Measurements from ENCODE around the gene TXNRD2. TPM values are rescaled to one million over a fixed set of nuclear protein-coding genes. Genes with fewer than 3 reads are reported as not detected.

TXNRD2 gene
- total and polyA plus RNA-seq, 10 of the 15 experiments (the other 5 are each of a cell fraction or from before 2014, with no cell fraction given), result 1.6 to 26.0 (median 13.9) TPM

DNA sequence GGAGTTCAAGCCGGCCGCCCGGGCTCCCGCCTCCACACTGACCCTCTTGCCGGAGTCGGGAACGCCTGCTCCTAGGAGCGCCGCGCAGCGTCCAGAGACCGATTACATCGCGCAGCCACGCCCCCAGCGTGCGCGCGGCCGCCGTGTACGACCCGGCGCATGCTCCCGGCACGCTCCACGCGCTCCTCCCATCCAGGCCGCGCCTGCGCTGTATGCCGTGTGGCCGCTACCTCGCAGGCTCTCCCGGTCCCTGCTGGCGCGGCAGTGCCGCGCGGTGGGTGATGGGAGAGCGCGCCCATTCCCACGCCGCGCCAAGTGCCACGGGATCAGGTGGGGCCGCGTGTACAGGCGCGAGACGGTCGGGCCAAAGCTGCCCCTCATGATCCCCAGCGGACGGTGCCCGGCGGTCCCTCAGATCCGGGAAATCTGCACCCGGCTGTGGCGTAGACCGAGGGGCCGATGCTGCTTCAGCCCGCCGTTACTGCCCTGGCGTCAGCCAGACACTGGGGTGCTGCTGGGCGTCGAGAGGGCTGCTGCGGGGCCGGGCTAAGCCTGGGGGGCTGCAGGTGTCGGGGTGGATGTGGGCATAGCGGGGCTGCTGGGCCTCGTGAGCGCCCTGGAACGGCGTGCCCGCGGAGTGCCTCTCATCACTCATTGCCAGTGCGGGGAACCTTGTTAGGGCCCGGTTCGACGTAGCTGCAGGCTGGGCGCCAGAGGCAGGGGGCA lies 86.7 kb downstream of the TXNRD2 start, which contains the start of the genes GNB1L and RTL10 (continued):
- TF ChIP-seq, protein P1, sequence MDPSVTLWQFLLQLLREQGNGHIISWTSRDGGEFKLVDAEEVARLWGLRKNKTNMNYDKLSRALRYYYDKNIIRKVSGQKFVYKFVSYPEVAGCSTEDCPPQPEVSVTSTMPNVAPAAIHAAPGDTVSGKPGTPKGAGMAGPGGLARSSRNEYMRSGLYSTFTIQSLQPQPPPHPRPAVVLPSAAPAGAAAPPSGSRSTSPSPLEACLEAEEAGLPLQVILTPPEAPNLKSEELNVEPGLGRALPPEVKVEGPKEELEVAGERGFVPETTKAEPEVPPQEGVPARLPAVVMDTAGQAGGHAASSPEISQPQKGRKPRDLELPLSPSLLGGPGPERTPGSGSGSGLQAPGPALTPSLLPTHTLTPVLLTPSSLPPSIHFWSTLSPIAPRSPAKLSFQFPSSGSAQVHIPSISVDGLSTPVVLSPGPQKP (IDR thresholded peaks at IDR 0.05; ENCODE audit: low read depth, low read length), result no peak
- peak; percentile 73; the same call in 1 of the 2 replicates for TF ChIP-seq SMAD5 (IDR thresholded peaks at IDR 0.05; ENCODE audit: low read depth)
- TF ChIP-seq ZZZ3 (IDR thresholded peaks at IDR 0.05; ENCODE audit: control insufficient read depth, insufficient read length, low read depth), result no peak
- peak; percentile 87; the same call in 1 of the 2 replicates for TF ChIP-seq TAF1 (IDR thresholded peaks at IDR 0.05; ENCODE audit: borderline replicate concordance, low read depth, low read length)
- TF ChIP-seq CEBPB (IDR thresholded peaks at IDR 0.05; ENCODE audit: borderline replicate concordance in 1 of 2, low read depth in 2 of 2, low read length in 2 of 2), result no peak
- TF ChIP-seq, protein P2, sequence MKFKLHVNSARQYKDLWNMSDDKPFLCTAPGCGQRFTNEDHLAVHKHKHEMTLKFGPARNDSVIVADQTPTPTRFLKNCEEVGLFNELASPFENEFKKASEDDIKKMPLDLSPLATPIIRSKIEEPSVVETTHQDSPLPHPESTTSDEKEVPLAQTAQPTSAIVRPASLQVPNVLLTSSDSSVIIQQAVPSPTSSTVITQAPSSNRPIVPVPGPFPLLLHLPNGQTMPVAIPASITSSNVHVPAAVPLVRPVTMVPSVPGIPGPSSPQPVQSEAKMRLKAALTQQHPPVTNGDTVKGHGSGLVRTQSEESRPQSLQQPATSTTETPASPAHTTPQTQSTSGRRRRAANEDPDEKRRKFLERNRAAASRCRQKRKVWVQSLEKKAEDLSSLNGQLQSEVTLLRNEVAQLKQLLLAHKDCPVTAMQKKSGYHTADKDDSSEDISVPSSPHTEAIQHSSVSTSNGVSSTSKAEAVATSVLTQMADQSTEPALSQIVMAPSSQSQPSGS (IDR thresholded peaks at IDR 0.05; ENCODE audit: low read length), result no peak
- TF ChIP-seq PAX5 (IDR thresholded peaks at IDR 0.05; ENCODE audit: borderline replicate concordance, low read depth, low read length), result peak; percentile 68; the same call in 1 of the 2 replicates
- TF ChIP-seq, protein P3, sequence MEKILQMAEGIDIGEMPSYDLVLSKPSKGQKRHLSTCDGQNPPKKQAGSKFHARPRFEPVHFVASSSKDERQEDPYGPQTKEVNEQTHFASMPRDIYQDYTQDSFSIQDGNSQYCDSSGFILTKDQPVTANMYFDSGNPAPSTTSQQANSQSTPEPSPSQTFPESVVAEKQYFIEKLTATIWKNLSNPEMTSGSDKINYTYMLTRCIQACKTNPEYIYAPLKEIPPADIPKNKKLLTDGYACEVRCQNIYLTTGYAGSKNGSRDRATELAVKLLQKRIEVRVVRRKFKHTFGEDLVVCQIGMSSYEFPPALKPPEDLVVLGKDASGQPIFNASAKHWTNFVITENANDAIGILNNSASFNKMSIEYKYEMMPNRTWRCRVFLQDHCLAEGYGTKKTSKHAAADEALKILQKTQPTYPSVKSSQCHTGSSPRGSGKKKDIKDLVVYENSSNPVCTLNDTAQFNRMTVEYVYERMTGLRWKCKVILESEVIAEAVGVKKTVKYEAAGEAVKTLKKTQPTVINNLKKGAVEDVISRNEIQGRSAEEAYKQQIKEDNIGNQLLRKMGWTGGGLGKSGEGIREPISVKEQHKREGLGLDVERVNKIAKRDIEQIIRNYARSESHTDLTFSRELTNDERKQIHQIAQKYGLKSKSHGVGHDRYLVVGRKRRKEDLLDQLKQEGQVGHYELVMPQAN (conservative IDR thresholded peaks at IDR 0.05), result peak; percentile 67
- no peak for TF ChIP-seq SPI1 (IDR thresholded peaks at IDR 0.05; ENCODE audit: borderline replicate concordance, insufficient read depth, low read depth, low read length)
- TF ChIP-seq ZNF622 (IDR thresholded peaks at IDR 0.05), result no peak
- TF ChIP-seq TCF12 (IDR thresholded peaks at IDR 0.05; ENCODE audit: low read depth, low read length), result 0 out of 2 replicates have a peak, but pooled peaks have one; percentile 5
- TF ChIP-seq EED (IDR thresholded peaks at IDR 0.05; ENCODE audit: low read depth), result peak; percentile 31; the same call in 1 of the 2 replicates
- TF ChIP-seq YBX1 (IDR thresholded peaks at IDR 0.05), result no peak
- TF ChIP-seq LARP7 (IDR thresholded peaks at IDR 0.05), result peak; percentile 78
- TF ChIP-seq ATF7 (IDR thresholded peaks at IDR 0.05; ENCODE audit: low read depth), result no peak
- no peak for TF ChIP-seq NBN (IDR thresholded peaks at IDR 0.05)
- TF ChIP-seq BMI1 (IDR thresholded peaks at IDR 0.05; ENCODE audit: borderline replicate concordance), result no peak
- no peak for TF ChIP-seq SIX5 (IDR thresholded peaks at IDR 0.05; ENCODE audit: low read depth, low read length, severe bottlenecking)
- TF ChIP-seq HDGF (IDR thresholded peaks at IDR 0.05), result peak; percentile 13; the same call in 1 of the 2 replicates
- TF ChIP-seq POLR2AphosphoS2 (IDR thresholded peaks at IDR 0.05; ENCODE audit: low read depth, low read length), result peak; percentile 89; the same call in 1 of the 2 replicates
- no peak for TF ChIP-seq SMAD1 (IDR thresholded peaks at IDR 0.05; ENCODE audit: low read depth, partially characterized antibody)
- TF ChIP-seq, protein P4, sequence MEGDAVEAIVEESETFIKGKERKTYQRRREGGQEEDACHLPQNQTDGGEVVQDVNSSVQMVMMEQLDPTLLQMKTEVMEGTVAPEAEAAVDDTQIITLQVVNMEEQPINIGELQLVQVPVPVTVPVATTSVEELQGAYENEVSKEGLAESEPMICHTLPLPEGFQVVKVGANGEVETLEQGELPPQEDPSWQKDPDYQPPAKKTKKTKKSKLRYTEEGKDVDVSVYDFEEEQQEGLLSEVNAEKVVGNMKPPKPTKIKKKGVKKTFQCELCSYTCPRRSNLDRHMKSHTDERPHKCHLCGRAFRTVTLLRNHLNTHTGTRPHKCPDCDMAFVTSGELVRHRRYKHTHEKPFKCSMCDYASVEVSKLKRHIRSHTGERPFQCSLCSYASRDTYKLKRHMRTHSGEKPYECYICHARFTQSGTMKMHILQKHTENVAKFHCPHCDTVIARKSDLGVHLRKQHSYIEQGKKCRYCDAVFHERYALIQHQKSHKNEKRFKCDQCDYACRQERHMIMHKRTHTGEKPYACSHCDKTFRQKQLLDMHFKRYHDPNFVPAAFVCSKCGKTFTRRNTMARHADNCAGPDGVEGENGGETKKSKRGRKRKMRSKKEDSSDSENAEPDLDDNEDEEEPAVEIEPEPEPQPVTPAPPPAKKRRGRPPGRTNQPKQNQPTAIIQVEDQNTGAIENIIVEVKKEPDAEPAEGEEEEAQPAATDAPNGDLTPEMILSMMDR (IDR thresholded peaks at IDR 0.05 in 2 of 3, conservative IDR thresholded peaks at IDR 0.05 in 1 of 3; ENCODE audit: control insufficient read depth in 2 of 3, extremely low read depth in 1 of 3, insufficient read depth in 1 of 3, low read depth in 3 of 3, low read length in 3 of 3), result peak in 1 of 3 experiments; percentile 10; a peak in 1 of 6 replicates
- no peak for TF ChIP-seq FOS (IDR thresholded peaks at IDR 0.05; ENCODE audit: borderline replicate concordance, extremely low read depth, insufficient read length)
